GM20431 (cell line): ENCODE results near the gene CD38.

Source experiments
- in situ Hi-C: fragments of 300-500 bp; cut with MseI, MboI; formaldehyde crosslinking; loops from one replicate; pipeline ENCODE4 v1.15.0; 2020; ENCODE audit warnings: low sequenced_read_pairs; ENCODE audit not compliant: unreplicated experiment

The CD38 gene

DNA sequence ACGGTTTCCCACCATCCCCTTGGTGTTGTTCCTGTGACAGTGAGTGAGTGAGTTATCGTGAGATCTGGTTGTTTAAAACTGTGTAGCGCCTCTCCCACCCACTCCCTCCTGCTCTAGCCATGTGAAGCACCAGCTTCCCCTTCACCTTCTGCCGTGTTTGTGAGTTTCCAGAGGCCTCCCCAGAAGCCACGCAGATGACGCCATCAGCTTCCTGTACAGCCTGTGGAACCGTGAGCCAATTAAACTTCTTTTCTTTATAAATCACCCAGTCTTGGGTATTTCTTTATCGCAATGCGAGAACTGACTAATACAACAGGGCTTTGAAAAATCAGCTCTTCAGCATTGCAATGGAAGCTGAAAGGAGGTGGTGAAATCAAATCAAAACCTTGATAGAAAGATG is 110.4 kb downstream of the CD38 start:
- in situ Hi-C loops: no loop called here

DNA sequence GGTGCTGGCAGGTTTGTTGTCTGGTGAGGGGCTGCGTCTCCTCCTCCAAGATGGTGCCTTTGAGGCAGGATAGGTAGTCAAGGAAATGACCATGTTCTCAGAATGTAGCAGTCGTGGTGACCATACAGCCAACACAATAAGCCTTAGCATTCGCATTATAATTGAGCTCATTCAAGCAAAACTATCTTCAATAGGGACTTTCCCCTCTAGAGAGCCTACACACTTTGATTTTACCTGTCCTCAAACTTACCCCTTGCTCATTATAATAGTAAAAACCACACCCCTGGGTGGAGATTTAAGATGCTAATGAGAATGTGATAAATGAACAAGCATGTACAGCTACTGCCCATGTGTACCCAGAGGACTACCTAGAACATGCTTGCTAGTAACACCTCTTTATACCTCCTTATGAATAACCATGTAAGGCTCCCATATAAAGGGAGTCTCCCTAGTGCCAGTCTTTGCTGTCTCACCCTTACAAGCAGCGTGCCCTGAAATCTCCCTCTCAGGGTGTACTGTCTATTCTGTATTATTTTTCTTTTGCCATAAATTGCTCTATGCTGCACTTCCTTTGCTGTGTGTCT is 112.2 kb downstream of the CD38 start:
- in situ Hi-C loops: no loop called here

GRCh38 chr4:15891312-15891711 is 113.2 kb downstream of the CD38 start:
- in situ Hi-C loops: no loop called here

GRCh38 chr4:15893962-15894361 is 115.8 kb downstream of the CD38 start:
- in situ Hi-C loops: no loop called here

- in situ Hi-C loops: no loop called here
These were observed 116.3 kb downstream of the CD38 start for GRCh38 chr4:15894393-15894792.

- in situ Hi-C loops: no loop called here
These were observed 117.1 kb downstream of the CD38 start for GRCh38 chr4:15894921-15895916.

DNA sequence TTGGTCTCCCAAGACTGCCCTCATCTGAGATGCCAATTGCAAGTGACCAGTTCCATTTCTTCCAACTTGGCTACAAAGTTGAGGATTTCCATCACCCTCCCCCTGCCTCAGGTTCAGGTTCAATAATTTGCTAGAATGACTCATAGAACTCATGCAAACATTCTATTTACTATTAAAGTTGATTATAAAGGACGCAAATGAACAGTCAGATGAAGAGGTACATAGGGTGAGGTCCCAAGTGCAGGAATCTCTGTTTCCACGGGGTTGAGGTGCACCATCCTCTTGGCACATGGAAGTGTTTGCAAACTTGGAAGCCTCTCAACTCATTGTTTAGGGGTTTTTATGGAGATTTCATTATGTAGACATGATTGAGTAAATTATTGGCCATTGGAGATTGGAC is 119.4 kb downstream of the CD38 start:
- in situ Hi-C loops: no loop called here

DNA sequence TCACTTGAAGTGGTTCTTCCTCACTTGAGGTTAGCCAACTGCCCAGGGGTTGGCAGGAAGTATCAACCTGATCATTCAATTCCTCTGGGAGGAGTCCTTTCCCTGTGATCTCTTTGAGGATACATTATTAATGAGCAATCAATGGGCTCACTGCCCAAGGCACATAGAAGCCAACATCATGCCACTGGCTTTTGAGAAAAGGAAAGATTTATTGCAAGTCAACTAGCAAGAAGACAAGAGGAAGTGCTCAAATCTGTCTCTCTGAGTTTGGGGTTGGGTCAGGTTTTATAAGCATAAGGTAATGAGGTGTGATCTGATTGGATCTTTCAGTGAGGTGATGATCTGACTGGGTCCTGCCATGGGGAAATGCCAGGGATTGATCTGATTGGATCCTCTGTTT is 120.8 kb downstream of the CD38 start:
- in situ Hi-C loops: no loop called here

DNA sequence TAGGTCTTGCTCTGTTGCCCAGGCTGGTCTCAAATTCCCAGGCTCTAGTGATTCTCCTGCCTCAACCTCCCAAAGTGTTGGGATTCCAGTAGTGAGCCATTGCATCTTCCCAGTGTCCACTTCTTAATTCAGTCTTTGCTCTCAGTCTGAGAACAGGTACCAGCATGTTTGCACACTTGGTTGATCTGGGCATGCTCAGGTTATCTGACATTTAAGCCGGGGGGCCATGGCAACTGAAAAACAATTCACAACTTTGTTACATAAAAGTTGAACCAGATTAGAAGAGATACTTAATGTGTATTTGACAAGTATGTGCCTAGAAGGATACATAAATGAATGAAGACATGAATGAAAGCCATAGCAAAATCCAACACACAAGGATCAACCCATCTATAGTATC is 121.4 kb downstream of the CD38 start:
- in situ Hi-C loops: no loop called here

- in situ Hi-C loops: no loop called here
These were observed 122.9 kb downstream of the CD38 start for GRCh38 chr4:15901007-15901406.

GRCh38 chr4:15901998-15902397 is 123.9 kb downstream of the CD38 start:
- in situ Hi-C loops: no loop called here

DNA sequence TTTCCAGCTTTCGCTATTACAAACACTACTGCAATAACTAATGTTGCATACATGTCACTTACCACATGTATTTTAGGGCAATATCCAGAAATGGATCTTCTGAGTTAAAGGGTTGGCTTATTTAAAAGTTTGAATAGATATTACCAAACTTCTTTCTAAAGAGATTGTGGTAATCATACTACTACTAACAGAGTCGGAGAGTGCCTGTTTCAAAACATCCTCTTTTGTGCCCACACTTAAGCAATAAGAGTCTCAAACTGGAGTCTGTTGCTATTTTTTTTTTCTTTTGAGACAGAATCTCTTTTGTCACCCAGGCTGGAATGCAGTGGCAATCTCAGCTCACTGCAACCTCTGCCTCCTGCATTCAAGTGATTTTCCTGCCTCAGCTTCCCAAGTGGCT is 124.6 kb downstream of the CD38 start:
- in situ Hi-C loops: no loop called here
